Measurements from ENCODE around the gene DPP4.
A peak's percentile ranks its signal among the peaks of the same experiment; 100 is the strongest.

The DPP4 gene

DNA sequence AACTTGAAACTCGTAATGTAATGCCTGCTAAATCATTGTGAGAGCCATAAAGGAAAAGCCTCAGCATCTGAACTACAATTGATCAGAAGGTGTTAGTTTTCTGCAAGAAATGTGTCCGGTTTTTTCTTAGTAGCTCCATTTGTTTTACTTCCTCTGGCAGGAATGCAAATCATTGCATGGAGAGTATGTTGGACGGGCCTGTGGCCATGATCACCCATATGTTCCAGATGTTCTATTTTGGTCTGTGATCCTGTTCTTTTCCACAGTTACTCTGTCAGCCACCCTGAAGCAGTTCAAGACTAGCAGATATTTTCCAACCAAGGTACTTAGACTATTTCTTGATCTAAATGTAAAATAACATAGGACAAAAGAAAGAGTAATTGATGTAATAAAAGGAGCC, 126.6 kb downstream of the DPP4 start:
- DNase-seq = no peak

DNA sequence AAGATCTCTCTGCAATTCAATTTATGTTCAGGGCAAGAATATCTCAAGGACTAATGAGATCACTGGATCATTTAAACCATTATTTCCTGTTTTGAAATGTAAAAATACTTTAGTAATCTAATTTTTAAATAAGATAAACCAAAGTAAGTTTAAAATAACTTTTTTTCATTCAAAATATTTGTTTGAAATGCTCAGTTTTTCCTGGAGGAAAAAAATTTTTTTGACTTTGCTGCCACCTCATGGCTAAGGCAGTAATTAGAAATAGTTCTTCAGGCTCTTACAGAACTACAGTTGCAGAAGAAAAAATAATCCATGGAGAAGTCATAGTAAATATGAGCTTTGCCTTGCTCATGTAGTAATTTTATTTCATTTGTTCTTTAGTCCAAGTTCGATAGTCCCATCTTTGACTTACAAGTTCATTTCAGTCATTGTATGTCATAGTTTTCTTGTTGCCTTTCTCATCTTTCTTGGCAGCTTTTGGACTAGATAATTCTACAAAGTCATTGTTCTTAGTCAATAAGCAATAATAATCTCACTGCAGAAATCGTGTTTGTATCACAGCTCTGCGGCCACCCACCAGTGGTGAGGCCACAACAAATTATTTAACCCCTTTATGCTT, 127.4 kb downstream of the DPP4 start:
- peak; percentile 60 for DNase-seq

- no peak for DNase-seq
Measured at GRCh38 chr2:161943011-161943410, 131.0 kb downstream of the DPP4 start.

All from activated CD4-positive, alpha-beta T cell treated with anti-CD3 and anti-CD28 coated beads, Interleukin-2, Interleukin-6, amounts not matched to agents 100 ng/mL and 50 ng/mL, durations not matched to agents 16 hours and 8 hours (primary cell).